GM23338 (cell line): ENCODE measurements around the gene CPD. TPM values are rescaled to one million over a fixed set of nuclear protein-coding genes. Genes with fewer than 3 reads are reported as not detected.

ENCODE experiments used
- ATAC-seq: fragments of 200-7000 bp; cut with Tn5 transposase; 3 replicates; pipeline ENCODE4 v1.9.1; 2020
- DNase-seq: peaks from one replicate; pipeline ENCODE4 v3.0.0-alpha.2; 2015; ENCODE audit warnings: low spot score
- H2AFZ ChIP-seq: fragments of 200-600 bp; sonication (generic); 2 replicates; pipeline ENCODE4 v1.8.0; 2016; ENCODE audit warnings: antibody characterized with exemption, mild to moderate bottlenecking, moderate library complexity
- H3F3A ChIP-seq: fragments of 200-600 bp; sonication (generic); replicated peaks from 2 replicates; pipeline ENCODE4 v1.8.0; 2017; ENCODE audit warnings: antibody characterized with exemption, mixed run types, low read depth
- H3K27ac ChIP-seq: fragments of 200-600 bp; sonication (generic); 2 replicates; pipeline ENCODE4 v1.6.1; 2016; ENCODE audit warnings: low read depth
- H3K27me3 ChIP-seq: fragments of 200-600 bp; sonication (generic); 2 replicates; pipeline ENCODE4 v1.8.0; 2016; ENCODE audit warnings: mild to moderate bottlenecking, mixed run types, moderate library complexity; ENCODE audit not compliant: insufficient read depth
- H3K36me3 ChIP-seq: fragments of 200-600 bp; sonication (generic); 2 replicates; pipeline ENCODE4 v1.8.0; 2016; ENCODE audit warnings: mild to moderate bottlenecking; ENCODE audit not compliant: insufficient read depth
- H3K4me1 ChIP-seq: fragments of 200-600 bp; sonication (generic); 2 replicates; pipeline ENCODE4 v1.8.0; 2016; ENCODE audit warnings: mild to moderate bottlenecking, moderate library complexity; ENCODE audit not compliant: insufficient read depth
- H3K4me2 ChIP-seq: fragments of 200-600 bp; sonication (generic); 2 replicates; pipeline ENCODE4 v1.7.1; 2017; ENCODE audit warnings: mixed run types
- H3K4me3 ChIP-seq: fragments of 200-600 bp; sonication (generic); 2 replicates; pipeline ENCODE4 v1.6.1; 2016; ENCODE audit warnings: mixed run types
- H3K79me2 ChIP-seq: fragments of 200-600 bp; sonication (generic); replicated peaks from 2 replicates; pipeline ENCODE4 v1.8.0; 2017; ENCODE audit warnings: mild to moderate bottlenecking; ENCODE audit not compliant: insufficient read depth
- H3K9me2 ChIP-seq: fragments of 200-600 bp; sonication (generic); 2 replicates; pipeline ENCODE4 v1.8.0; 2017; ENCODE audit not compliant: insufficient read depth
- H4K20me1 ChIP-seq: fragments of 200-600 bp; sonication (generic); replicated peaks from 2 replicates; pipeline ENCODE4 v1.8.0; 2017; ENCODE audit warnings: mild to moderate bottlenecking; ENCODE audit not compliant: insufficient read depth
- H3K27ac Mint-ChIP-seq: 2 replicates; pipeline ENCODE4 v1.8.0; 2020; ENCODE audit warnings: inconsistent platforms, mild to moderate bottlenecking, moderate library complexity, mixed read lengths
- H3K27me3 Mint-ChIP-seq: 3 replicates; pipeline ENCODE4 v1.8.0; 2022; ENCODE audit warnings: low read depth, mild to moderate bottlenecking, moderate library complexity, mixed read lengths, inconsistent platforms; ENCODE audit not compliant: insufficient read depth, poor library complexity
- H3K36me3 Mint-ChIP-seq: 3 replicates; pipeline ENCODE4 v1.8.0; 2021; ENCODE audit warnings: low read depth, mild to moderate bottlenecking, inconsistent platforms, moderate library complexity, mixed read lengths
- H3K4me1 Mint-ChIP-seq: 3 replicates; pipeline ENCODE4 v1.8.0; 2020; ENCODE audit warnings: mild to moderate bottlenecking, inconsistent platforms, mixed read lengths
- H3K4me3 Mint-ChIP-seq: 3 replicates; pipeline ENCODE4 v1.8.0; 2021; ENCODE audit warnings: moderate library complexity, mild to moderate bottlenecking, inconsistent platforms, mixed read lengths
- H3K9me3 Mint-ChIP-seq: 3 replicates; pipeline ENCODE4 v1.8.0; 2020; ENCODE audit warnings: moderate library complexity, mild to moderate bottlenecking, inconsistent platforms, mixed read lengths
- CREB1 ChIP-seq: fragments of 250-450 bp; sonication (Bioruptor Pico); IDR thresholded peaks from 2 replicates; pipeline ENCODE4 v1.5.0; 2020; ENCODE audit warnings: low read depth, mild to moderate bottlenecking, moderate library complexity
- ETS1 ChIP-seq: IDR thresholded peaks from 2 replicates; pipeline ENCODE4 v1.6.1; 2016; ENCODE audit warnings: antibody characterized with exemption
- EZH2 ChIP-seq: fragments of 200-600 bp; sonication (generic); IDR thresholded peaks from one replicate; pipeline ENCODE4 v1.8.0; 2017; ENCODE audit warnings: antibody characterized with exemption, mild to moderate bottlenecking, low read depth; ENCODE audit not compliant: unreplicated experiment
- POLR2AphosphoS5 ChIP-seq: IDR thresholded peaks from 2 replicates; pipeline ENCODE4 v1.6.1; 2016; ENCODE audit warnings: antibody characterized with exemption, low read depth
- ZNF114 ChIP-seq: fragments of 250-450 bp; sonication (Bioruptor Pico); IDR thresholded peaks from 2 replicates; pipeline ENCODE4 v1.5.0; 2020; ENCODE audit warnings: mild to moderate bottlenecking, moderate library complexity
- ZNF462 ChIP-seq: fragments of 250-450 bp; sonication (Bioruptor Pico); IDR thresholded peaks from 2 replicates; pipeline ENCODE4 v1.5.0; 2020; ENCODE audit warnings: mild to moderate bottlenecking, moderate library complexity
- polyA plus RNA-seq: library from polyadenylated mRNA; unstranded; fragments of >200 nt; fragmentation: Nextera tagmentation; extraction: Ambion mirVana; gene quantifications from 2 replicates; pipeline ENCODE4 v1.2.1, GENCODE V29; 2016
- total RNA-seq: library from RNA; depleted of rRNA; stranded (reverse); fragments of >200 nt; shearing (Covaris generic); gene quantifications from 2 replicates; pipeline ENCODE4 v1.2.3, GENCODE V29; 2014

CPD gene
- total and polyA plus RNA-seq, 2 experiments from 2014 or later: 6.2 to 57.8 TPM

GRCh38 chr17:30333503-30334360 lies 45.0 kb upstream of the CPD start, which contains the start of gene TMIGD1 (continued):
- TF ChIP-seq ZNF462 (CRISPR knock-in tag) (no peak), ETS1 (no peak), ZNF114 (no peak), EZH2 (no peak)

GRCh38 chr17:30334421-30334820 lies 44.3 kb upstream of the CPD start:
- Histone ChIP-seq H2AFZ (peak overlapping the region; percentile 48; the same call in 1 of the 2 replicates), H3K27ac (no peak overlapping the region), H3K9me2 (no peaks in the 10 kb centered on the region; the same call in 1 of the 2 replicates), H4K20me1 (0 out of 2 replicates have a peak, but pooled peaks cover 3% of the 10 kb centered on the region), H3K4me2 (no peak overlapping the region), H3F3A (no peaks in the 10 kb centered on the region), H3K79me2 (no peaks in the 10 kb centered on the region), H3K27me3 (no peaks in the 10 kb centered on the region), H3K4me3 (no peak overlapping the region), H3K4me1 (no peaks in the 10 kb centered on the region), H3K36me3 (no peaks in the 10 kb centered on the region)
- Mint-ChIP-seq H3K4me3 (no peak overlapping the region), H3K27ac (no peak overlapping the region), H3K4me1 (no peaks in the 10 kb centered on the region), H3K9me3 (no peaks in the 10 kb centered on the region), H3K27me3 (peaks cover 2% of the 10 kb centered on the region), H3K36me3 (no peaks in the 10 kb centered on the region)
- ATAC-seq (no peak), DNase-seq (no peak)
- TF ChIP-seq POLR2AphosphoS5 (no peak), CREB1 (CRISPR knock-in tag) (no peak), ETS1 (no peak)
